DOHH2 (cell line): ENCODE results near the gene DRD2.

Experiments
- H3F3A ChIP-seq: fragments of 200-600 bp; sonication (generic), shearing (Covaris generic); 2 replicates; pipeline ENCODE4 v1.6.0; 2016; ENCODE audit warnings: antibody characterized with exemption, mild to moderate bottlenecking; ENCODE audit not compliant: control insufficient read depth, insufficient read depth
- H3K27ac ChIP-seq: fragments of 200-600 bp; sonication (generic); 2 replicates; pipeline ENCODE4 v1.5.1; 2014; ENCODE audit warnings: low read depth, mild to moderate bottlenecking, low read length, moderate library complexity
- H3K27me3 ChIP-seq: fragments of 200-600 bp; sonication (generic); 2 replicates; pipeline ENCODE4 v1.6.1; 2014; ENCODE audit warnings: mild to moderate bottlenecking, low read length, mixed read lengths; ENCODE audit not compliant: control insufficient read depth
- H3K36me3 ChIP-seq: fragments of 200-600 bp; sonication (generic); 2 replicates; pipeline ENCODE4 v1.6.1; 2014; ENCODE audit warnings: mild to moderate bottlenecking, low read length, moderate library complexity, mixed read lengths; ENCODE audit not compliant: control insufficient read depth
- H3K4me1 ChIP-seq: fragments of 200-600 bp; sonication (generic); 2 replicates; pipeline ENCODE4 v1.6.1; 2014; ENCODE audit warnings: mild to moderate bottlenecking, low read length, mixed read lengths; ENCODE audit not compliant: control insufficient read depth
- H3K4me2 ChIP-seq: fragments of 200-600 bp; sonication (generic); 2 replicates; pipeline ENCODE4 v1.6.0; 2014; ENCODE audit warnings: mild to moderate bottlenecking, low read length, moderate library complexity
- H3K4me3 ChIP-seq: fragments of 200-600 bp; sonication (generic); 2 replicates; pipeline ENCODE4 v1.5.1; 2014; ENCODE audit warnings: mild to moderate bottlenecking, low read length, mixed read lengths
- H3K79me2 ChIP-seq: fragments of 200-600 bp; sonication (generic); 2 replicates; pipeline ENCODE4 v1.6.1; 2014; ENCODE audit warnings: mild to moderate bottlenecking, low read length, mixed read lengths; ENCODE audit not compliant: control insufficient read depth
- H3K9me2 ChIP-seq: fragments of 200-600 bp; sonication (generic); replicated peaks from 2 replicates; pipeline ENCODE4 v1.6.1; 2014; ENCODE audit warnings: mild to moderate bottlenecking, low read length, mixed read lengths; ENCODE audit not compliant: control insufficient read depth
- H3K9me3 ChIP-seq: fragments of 200-600 bp; sonication (generic); 2 replicates; pipeline ENCODE4 v1.6.1; 2014; ENCODE audit warnings: antibody characterized with exemption, low read length, mixed read lengths; ENCODE audit not compliant: control insufficient read depth, insufficient read depth
- H4K20me1 ChIP-seq: fragments of 200-600 bp; sonication (generic); 2 replicates; pipeline ENCODE4 v1.6.0; 2014; ENCODE audit warnings: low read depth, mild to moderate bottlenecking, antibody characterized with exemption, low read length, moderate library complexity; ENCODE audit not compliant: control insufficient read depth, insufficient read depth
- CTCF ChIP-seq: fragments of 200-600 bp; sonication (generic); IDR thresholded peaks from one replicate; pipeline ENCODE4 v1.5.1; 2014; ENCODE audit warnings: antibody characterized with exemption, mild to moderate bottlenecking, low read depth, low read length; ENCODE audit not compliant: poor library complexity, severe bottlenecking
- EZH2phosphoT487 ChIP-seq: fragments of 200-600 bp; sonication (generic); IDR thresholded peaks from 2 replicates; pipeline ENCODE4 v1.6.1; 2017; ENCODE audit warnings: borderline replicate concordance, mild to moderate bottlenecking, antibody characterized with exemption, low read length, moderate library complexity, mixed read lengths

DRD2 gene

GRCh38 chr11:113464416-113464815, 10.8 kb downstream of the DRD2 start:
- no peaks in the 10 kb centered on the region for H3K9me2 ChIP-seq
- no peak for TF ChIP-seq EZH2phosphoT487
- TF ChIP-seq CTCF = no peak
- no peak overlapping the region for H3K4me3 ChIP-seq
- H3K4me2 ChIP-seq = no peak overlapping the region
- H3K4me1 ChIP-seq = no peaks in the 10 kb centered on the region
- H3K27me3 ChIP-seq = no peaks in the 10 kb centered on the region
- no peaks in the 10 kb centered on the region for H3K36me3 ChIP-seq
- H3K9me3 ChIP-seq = no peaks in the 10 kb centered on the region
- H3F3A ChIP-seq = no peaks in the 10 kb centered on the region
- H4K20me1 ChIP-seq = no peaks in the 10 kb centered on the region
- H3K79me2 ChIP-seq = no peaks in the 10 kb centered on the region
- H3K27ac ChIP-seq = no peak overlapping the region

GRCh38 chr11:113462830-113463229, 12.4 kb downstream of the DRD2 start:
- no peaks in the 10 kb centered on the region for H3K4me1 ChIP-seq
- no peak overlapping the region for H3K4me3 ChIP-seq
- peaks cover 3% of the 10 kb centered on the region; the same call in 1 of the 2 replicates for H3K27me3 ChIP-seq
- H4K20me1 ChIP-seq = no peaks in the 10 kb centered on the region
- no peak overlapping the region for H3K4me2 ChIP-seq
- H3K9me3 ChIP-seq = no peaks in the 10 kb centered on the region
- no peaks in the 10 kb centered on the region for H3K36me3 ChIP-seq
- no peaks in the 10 kb centered on the region for H3K79me2 ChIP-seq
- no peak overlapping the region for H3K27ac ChIP-seq
- no peaks in the 10 kb centered on the region for H3F3A ChIP-seq
- TF ChIP-seq CTCF = no peak
- H3K9me2 ChIP-seq = no peaks in the 10 kb centered on the region

GRCh38 chr11:113461639-113462038, 13.6 kb downstream of the DRD2 start:
- Histone ChIP-seq H3K4me1 (no peaks in the 10 kb centered on the region), H3K27me3 (peaks cover 3% of the 10 kb centered on the region; the same call in 1 of the 2 replicates)

More at GRCh38 chr11:113461639-113462038, 13.6 kb downstream of the DRD2 start:
- Histone ChIP-seq H3K9me3 (no peaks in the 10 kb centered on the region), H3K4me3 (no peak overlapping the region), H3K4me2 (no peak overlapping the region), H3F3A (no peaks in the 10 kb centered on the region), H3K36me3 (no peaks in the 10 kb centered on the region), H3K79me2 (no peaks in the 10 kb centered on the region), H4K20me1 (no peaks in the 10 kb centered on the region), H3K27ac (no peak overlapping the region), H3K9me2 (no peaks in the 10 kb centered on the region)
- TF ChIP-seq EZH2phosphoT487 = no peak
- TF ChIP-seq CTCF = no peak
